ENCODE measurements around the gene TTLL11.

The TTLL11 gene

DNA sequence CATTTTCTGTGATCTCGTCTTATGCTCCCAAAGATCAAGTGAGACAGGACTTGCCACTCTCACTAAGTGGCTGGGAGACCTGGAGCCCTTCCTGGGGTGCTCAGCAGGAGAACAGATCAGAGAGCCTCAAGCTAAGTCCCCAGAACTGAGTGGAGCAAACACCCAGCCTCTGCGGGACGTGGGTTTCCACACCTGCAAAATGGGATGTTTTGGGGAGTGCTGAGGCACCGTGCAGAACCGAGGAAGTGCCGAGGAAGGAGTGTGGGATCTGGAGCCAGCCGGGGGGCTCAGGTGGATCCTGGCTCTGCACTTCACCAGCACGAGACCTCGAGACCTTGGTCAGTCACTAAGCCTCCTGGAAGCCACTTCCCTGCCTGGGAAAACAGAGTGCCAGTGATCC lies 275.6 kb downstream of the TTLL11 start:
- TF ChIP-seq, protein P1, sequence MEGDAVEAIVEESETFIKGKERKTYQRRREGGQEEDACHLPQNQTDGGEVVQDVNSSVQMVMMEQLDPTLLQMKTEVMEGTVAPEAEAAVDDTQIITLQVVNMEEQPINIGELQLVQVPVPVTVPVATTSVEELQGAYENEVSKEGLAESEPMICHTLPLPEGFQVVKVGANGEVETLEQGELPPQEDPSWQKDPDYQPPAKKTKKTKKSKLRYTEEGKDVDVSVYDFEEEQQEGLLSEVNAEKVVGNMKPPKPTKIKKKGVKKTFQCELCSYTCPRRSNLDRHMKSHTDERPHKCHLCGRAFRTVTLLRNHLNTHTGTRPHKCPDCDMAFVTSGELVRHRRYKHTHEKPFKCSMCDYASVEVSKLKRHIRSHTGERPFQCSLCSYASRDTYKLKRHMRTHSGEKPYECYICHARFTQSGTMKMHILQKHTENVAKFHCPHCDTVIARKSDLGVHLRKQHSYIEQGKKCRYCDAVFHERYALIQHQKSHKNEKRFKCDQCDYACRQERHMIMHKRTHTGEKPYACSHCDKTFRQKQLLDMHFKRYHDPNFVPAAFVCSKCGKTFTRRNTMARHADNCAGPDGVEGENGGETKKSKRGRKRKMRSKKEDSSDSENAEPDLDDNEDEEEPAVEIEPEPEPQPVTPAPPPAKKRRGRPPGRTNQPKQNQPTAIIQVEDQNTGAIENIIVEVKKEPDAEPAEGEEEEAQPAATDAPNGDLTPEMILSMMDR (IDR thresholded peaks at IDR 0.05) = no peak
- TF ChIP-seq ZFX (IDR thresholded peaks at IDR 0.05; ENCODE audit: borderline replicate concordance) = no peak
- H3K27ac ChIP-seq = no peak overlapping the region

DNA sequence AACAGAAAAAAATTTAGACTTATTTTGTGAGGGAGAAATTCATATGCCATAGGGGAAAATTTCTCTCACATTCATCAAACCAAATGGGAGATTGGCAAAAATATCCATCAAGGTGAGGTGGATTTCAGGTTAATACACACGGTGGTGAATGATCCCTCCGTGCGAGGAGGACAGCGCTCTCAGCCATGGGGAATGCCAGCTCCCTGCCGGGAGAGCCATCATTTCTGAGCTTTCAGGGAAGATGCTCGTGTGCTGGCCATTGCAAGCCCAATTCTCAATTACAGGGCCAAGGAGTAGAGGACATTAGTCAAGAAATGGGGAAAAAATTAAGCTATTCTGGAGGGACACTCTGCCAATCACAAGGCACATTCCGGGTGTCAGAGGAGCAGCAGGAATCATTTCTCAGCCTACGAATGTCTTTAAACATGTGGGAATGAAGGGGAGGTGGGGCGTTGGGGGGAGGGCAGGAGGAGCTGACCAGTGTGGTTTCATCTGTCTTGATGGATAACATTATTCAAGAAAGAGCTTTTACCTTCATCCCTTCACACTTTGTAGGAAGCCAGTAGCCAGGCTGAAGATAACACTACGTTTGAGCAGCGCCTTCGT lies 276.2 kb downstream of the TTLL11 start:
- H3K27ac ChIP-seq = no peak overlapping the region
- TF ChIP-seq ZFX (IDR thresholded peaks at IDR 0.05; ENCODE audit: borderline replicate concordance) = no peak
- TF ChIP-seq, protein P1 (IDR thresholded peaks at IDR 0.05) = no peak

DNA sequence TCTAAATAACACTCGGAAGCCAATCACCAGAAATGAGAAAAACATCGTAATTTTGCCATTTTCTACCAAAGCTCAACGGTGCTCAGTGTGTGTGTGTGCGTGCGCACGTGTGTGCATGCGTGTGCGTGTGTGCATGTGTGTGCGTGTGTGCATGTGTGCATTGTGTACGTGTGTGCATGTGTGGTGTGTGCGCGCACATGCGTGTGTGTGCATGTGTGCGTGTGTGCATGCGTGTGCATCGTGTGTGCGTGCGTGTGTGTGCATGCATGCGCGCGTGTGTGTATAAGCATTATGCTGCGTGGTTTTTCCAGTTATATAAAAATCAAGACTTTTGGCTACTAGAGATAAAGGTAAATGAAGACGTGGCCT lies 276.7 kb downstream of the TTLL11 start:
- no peak for TF ChIP-seq ZFX (IDR thresholded peaks at IDR 0.05; ENCODE audit: borderline replicate concordance)
- TF ChIP-seq, protein P1 (IDR thresholded peaks at IDR 0.05) = no peak
- H3K27ac ChIP-seq = no peak overlapping the region

DNA sequence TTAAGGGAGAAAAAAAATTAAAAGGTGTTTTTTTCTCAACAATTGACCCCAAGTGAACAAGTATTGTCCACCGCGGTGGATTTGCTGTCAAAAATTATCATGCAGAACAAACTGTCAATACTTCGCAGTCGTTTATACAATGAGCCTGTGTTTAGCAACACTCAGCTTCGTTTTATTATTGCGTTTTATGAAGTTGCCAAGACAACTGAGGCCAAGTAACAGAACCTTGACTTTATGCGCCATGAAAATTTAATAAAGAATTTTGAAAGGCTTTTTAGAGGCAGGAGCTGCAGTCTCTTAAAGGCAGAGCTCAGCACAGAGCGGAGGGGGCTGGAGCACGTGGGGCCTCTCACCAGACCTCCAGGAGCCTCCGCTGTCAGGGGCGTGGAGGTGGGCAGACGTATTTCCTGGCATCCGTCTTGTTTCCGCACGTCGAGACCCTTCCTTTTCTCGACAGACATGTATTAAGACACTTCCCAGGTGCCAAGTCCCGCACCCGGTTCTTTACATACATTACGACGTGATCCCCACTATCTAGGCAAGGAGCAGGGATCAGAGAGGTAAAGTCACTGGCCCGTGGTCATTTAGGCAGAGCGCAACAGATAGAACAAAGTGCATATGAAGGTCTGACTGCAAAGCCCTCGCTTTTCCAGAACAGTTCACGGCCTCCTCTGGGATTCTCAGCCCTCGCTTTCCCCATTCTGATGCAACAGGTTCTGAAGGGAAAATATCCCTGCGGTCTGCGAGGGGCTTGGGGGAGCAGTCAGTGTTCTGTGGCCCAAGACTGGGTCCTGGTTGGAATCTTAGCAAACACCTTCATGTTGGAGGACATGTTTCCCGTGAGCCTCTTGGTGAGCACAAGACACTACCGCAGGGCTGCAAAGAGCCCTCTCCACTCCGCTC lies 277.3 kb downstream of the TTLL11 start:
- H3K27ac ChIP-seq = no peak overlapping the region
- no peak for TF ChIP-seq ZFX (IDR thresholded peaks at IDR 0.05; ENCODE audit: borderline replicate concordance)
- TF ChIP-seq, protein P1 (IDR thresholded peaks at IDR 0.05) = no peak

DNA sequence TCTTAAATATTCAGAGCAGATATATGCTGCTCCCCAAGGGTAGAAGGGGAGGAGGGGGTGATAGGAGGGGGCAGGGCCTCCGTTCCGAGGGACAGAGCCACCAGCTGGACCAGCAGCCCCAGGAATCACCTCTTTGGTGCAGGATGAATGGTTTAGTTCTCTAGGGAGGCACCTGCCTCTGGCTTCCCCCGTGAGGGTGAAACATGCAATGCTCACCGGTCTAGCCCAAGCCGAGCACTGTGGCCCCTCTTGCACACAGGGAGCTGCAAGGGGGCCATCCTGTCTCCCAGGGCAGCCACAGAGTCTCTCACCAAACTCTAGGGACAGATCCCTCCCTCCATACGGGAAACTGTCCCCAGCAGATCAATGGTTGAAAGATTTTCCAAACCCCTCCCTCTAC lies 278.0 kb downstream of the TTLL11 start:
- TF ChIP-seq, protein P1 (IDR thresholded peaks at IDR 0.05) = no peak
- TF ChIP-seq ZFX (IDR thresholded peaks at IDR 0.05; ENCODE audit: borderline replicate concordance) = no peak
- H3K27ac ChIP-seq = no peak overlapping the region

DNA sequence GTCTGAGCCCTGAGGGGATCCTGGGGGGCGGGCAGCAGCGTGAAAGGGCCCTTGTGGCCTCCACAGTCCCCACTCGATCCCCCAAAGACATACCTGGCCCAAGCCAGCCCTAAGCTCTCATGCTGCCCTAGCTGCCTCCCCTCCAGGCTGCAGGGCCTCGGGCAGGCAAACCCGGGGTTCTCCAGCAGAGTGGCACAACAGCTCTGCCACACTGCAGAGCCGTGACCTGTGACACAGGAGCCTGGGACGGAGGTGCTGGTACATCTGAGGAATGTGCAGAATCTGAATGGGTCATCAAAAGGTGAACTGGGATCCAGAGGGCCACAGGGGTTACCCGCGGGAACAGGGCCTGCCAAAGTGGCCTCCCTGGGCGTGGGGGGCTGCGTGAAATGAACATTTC lies 278.5 kb downstream of the TTLL11 start:
- no peak overlapping the region for H3K27ac ChIP-seq
- TF ChIP-seq, protein P1 (IDR thresholded peaks at IDR 0.05) = no peak
- TF ChIP-seq ZFX (IDR thresholded peaks at IDR 0.05; ENCODE audit: borderline replicate concordance) = no peak

Measured in 22Rv1 (cell line).